ENCODE data around the gene TBC1D10A.

Gene TBC1D10A

DNA sequence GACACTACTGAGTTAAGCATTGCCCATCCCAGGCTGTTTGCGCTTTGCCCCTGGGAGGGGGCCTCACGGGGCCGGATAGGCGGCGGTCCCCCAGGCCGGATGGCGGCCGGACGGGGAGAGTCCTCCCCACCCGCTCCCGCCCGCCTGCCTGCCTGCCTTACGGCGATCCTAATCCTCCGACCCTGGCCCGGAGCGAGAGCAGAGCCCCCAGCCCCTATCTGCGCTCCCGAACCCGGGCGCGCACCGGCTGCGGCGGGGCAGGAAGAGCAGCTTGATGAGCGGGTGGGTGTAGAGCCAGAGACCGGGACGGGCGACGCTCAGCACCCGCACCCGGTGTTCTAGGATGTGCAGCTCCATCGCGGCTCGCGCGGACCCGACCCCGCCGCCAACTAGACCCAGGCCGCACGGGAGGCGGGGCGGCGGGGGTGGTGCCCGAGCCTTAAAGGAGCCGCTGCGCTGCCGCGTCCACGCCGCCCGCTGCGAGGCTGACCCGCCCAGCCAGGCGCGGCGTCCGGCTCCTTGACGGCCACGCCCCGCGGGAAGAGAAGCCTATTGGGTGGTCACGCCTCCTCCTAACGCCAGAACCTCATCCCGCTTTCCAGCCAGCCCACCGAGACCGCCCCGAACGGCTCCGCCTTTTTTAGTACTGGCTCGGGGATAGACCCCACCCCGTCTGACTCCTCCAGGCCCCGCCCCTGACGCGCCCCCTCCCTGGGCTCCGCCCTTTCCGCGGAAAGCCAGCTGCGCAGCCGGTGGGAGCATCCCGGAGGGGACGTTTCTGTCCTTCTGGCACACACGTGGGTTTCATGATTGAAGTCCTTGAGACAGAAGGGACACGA is 37.4 kb downstream of the TBC1D10A start, which contains the start of gene CASTOR1:
TSS of gene CASTOR1 (minus strand) at position 365 of the 839 bp plus-strand sequence. CDS start at position 357, 8 bp downstream.
- no peak for TF ChIP-seq CTCF (IDR thresholded peaks at IDR 0.05)

DNA sequence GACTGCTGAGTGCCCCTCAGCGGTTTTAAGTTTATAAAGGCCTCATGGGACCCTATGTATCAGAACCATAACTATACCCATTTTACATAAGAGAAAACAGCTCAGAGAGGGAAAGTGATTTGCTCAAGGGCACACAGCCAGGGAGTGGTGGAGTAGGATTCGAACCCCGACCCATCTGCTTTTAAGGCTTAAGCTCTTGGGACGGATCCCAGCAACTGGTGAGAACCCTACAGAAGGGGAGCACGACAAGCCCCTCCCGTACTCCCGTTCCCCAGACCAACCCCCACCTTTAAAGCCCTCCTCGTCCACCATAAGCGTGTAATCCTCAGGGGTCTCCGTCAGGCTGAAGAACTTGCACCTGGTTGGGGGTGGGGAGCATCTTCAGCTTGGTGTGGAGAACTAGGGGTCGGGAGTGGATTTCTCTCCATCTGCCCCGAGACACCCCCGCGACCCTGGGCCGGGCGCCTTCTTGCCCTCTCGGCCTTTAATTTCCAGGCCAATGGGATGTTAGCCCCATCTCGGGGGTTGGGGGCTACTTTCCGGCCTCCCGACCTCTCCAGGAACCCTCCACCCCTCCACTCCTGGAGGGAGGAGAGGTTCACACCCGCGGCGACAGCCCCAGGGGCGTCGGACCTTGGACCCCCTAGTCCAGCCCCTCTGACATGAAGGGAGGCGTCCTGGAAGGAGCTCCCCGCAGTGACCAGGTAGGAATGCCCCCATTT is 38.2 kb downstream of the TBC1D10A start:
- no peak for TF ChIP-seq CTCF (IDR thresholded peaks at IDR 0.05)

GRCh38 chr22:30287648-30288418 is 38.9 kb downstream of the TBC1D10A start:
- peak; percentile 57 for TF ChIP-seq CTCF (IDR thresholded peaks at IDR 0.05)

DNA sequence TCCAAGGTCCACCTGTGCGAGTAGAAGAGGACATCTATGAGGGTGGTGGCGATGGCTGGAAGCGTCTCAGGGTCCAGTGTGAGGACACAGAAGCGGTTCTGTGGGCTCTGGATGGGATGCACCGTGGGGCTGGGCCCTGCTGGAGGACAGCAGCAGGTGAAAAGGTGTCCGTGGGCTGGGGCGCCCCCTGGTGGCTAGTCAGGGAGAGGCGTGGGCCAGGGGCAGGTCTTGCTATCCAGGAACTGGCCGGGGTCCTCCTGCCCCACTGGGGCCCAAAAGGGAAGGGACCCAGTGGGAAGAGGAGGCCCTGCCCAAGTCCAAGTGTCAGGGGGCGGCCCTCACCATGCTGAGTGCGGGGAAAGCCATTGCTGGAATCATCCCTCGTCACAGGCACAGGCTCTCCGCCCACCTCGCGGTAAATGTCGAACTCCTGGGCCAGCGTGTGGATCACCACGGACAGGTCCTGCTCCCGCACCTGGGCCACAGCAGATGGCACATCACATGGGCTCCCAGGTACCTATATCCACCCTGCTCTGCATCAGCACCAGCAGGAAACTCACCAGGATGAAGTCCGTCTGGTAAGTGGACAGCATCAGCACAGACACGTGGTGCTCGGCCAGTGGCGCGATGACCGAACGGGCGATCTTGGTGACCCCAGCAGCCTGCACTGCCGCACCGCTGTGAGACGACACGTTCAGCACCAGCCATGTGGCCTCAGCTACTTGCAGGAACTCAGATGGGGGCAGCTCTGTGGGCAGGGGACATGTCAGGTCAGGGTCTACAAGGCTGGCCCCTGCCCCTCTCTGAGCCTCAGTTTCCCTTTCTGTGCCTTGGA is 39.7 kb downstream of the TBC1D10A start:
- peak; percentile 96 for TF ChIP-seq CTCF (IDR thresholded peaks at IDR 0.05)

- no peak for TF ChIP-seq CTCF (IDR thresholded peaks at IDR 0.05)
Measured at GRCh38 chr22:30286331-30286730, 40.4 kb downstream of the TBC1D10A start.

- TF ChIP-seq CTCF (IDR thresholded peaks at IDR 0.05) = no peak
Measured at GRCh38 chr22:30285846-30286200, 40.9 kb downstream of the TBC1D10A start.

Measured in LNCAP (cell line).